Endodermal cell (in vitro differentiated cells): ENCODE data around the gene TBC1D19. TPM values are rescaled to one million over a fixed set of nuclear protein-coding genes. Genes with fewer than 3 reads are reported as not detected.

Experiments used
- DNase-seq: peaks from one replicate; pipeline ENCODE4 v3.0.0-alpha.2; 2017
- H3K27ac ChIP-seq: 2 replicates; pipeline ENCODE4 v1.5.1; 2013; ENCODE audit warnings: mild to moderate bottlenecking, low read depth, low read length, moderate library complexity
- H3K27me3 ChIP-seq: 2 replicates; pipeline ENCODE4 v1.6.1; 2013; ENCODE audit warnings: mild to moderate bottlenecking, low read length, moderate library complexity; ENCODE audit not compliant: insufficient read depth, control insufficient read depth, poor library complexity, severe bottlenecking
- H3K36me3 ChIP-seq: 2 replicates; pipeline ENCODE4 v1.7.0; 2013; ENCODE audit warnings: mild to moderate bottlenecking, low read length, moderate library complexity; ENCODE audit not compliant: control insufficient read depth, insufficient read depth
- H3K4me1 ChIP-seq: one replicate; pipeline ENCODE4 v1.7.0; 2013; ENCODE audit warnings: low read length; ENCODE audit not compliant: control insufficient read depth, insufficient read depth
- H3K4me3 ChIP-seq: 2 replicates; pipeline ENCODE4 v1.5.1; 2013; ENCODE audit warnings: mild to moderate bottlenecking, low read length, moderate library complexity
- H3K9ac ChIP-seq: 2 replicates; pipeline ENCODE4 v1.6.1; 2013; ENCODE audit warnings: mild to moderate bottlenecking, low read length, moderate library complexity; ENCODE audit not compliant: poor library complexity, severe bottlenecking; ENCODE audit errors: extremely low read depth
- H3K9me3 ChIP-seq: 2 replicates; pipeline ENCODE4 v1.6.1; 2013; ENCODE audit warnings: mild to moderate bottlenecking, low read length, moderate library complexity; ENCODE audit not compliant: control insufficient read depth
- H3K27ac Mint-ChIP-seq: 2 replicates; pipeline ENCODE4 v1.8.0; 2020; ENCODE audit warnings: mixed read lengths
- H3K27me3 Mint-ChIP-seq: 2 replicates; pipeline ENCODE4 v1.8.0; 2021; ENCODE audit warnings: mild to moderate bottlenecking, mixed read lengths; ENCODE audit not compliant: insufficient read depth
- H3K36me3 Mint-ChIP-seq: 2 replicates; pipeline ENCODE4 v1.8.0; 2020; ENCODE audit warnings: low read depth, mixed read lengths
- H3K4me1 Mint-ChIP-seq: 2 replicates; pipeline ENCODE4 v1.8.0; 2020; ENCODE audit warnings: mixed read lengths
- H3K4me3 Mint-ChIP-seq: 2 replicates; pipeline ENCODE4 v1.8.0; 2020; ENCODE audit warnings: mild to moderate bottlenecking, moderate library complexity, mixed read lengths
- H3K9me3 Mint-ChIP-seq: 2 replicates; pipeline ENCODE4 v1.8.0; 2020; ENCODE audit warnings: mild to moderate bottlenecking, mixed read lengths
- CTCF ChIP-seq: fragments of 200-600 bp; sonication (generic); conservative IDR thresholded peaks from 2 replicates; pipeline ENCODE4 v1.5.0; 2021; ENCODE audit warnings: antibody characterized with exemption, mild to moderate bottlenecking
- whole genome bisulfite sequencing, 2 experiments: methylation state at CpG; one replicate each; pipeline versions ENCODE4 v1.1.5 to v1.1.7; 2013; ENCODE audit warnings: missing lambda C conversion rate in 2 of 2, mixed read lengths in 1 of 2; ENCODE audit not compliant: insufficient coverage in 1 of 2, insufficient read length in 1 of 2; 5-methylcytosine and 5-hydroxymethylcytosine counted together
- total RNA-seq, 2 donors: library from RNA; stranded (reverse); fragmentation: NEBNext Ultra II Directional in 1 of 2; extraction: Animal tissue kit (Norgen Biotek cat#: 25700) in 1 of 2; gene quantifications; 2 replicates in 1 of 2; 3 replicates in 1 of 2; pipeline ENCODE4 v1.2.1, GENCODE V29; 2021

TBC1D19 gene
- total RNA-seq, 2 donors from 2014 or later: 7.0 to 9.9 TPM

GRCh38 chr4:26753617-26754016 lies 169.7 kb downstream of the TBC1D19 start:
- WGBS, 2 experiments: 91 to 100% methylated on average over 4 to 10 of the region's 10 CpGs
- H3K4me3 ChIP-seq: no peak overlapping the region
- TF ChIP-seq CTCF: no peak
- H3K36me3 ChIP-seq: no peaks in the 10 kb centered on the region
- no peaks in the 10 kb centered on the region for H3K9me3 Mint-ChIP-seq
- no peak overlapping the region for H3K4me3 Mint-ChIP-seq
- H3K9me3 ChIP-seq: no peaks in the 10 kb centered on the region
- no peak overlapping the region for H3K9ac ChIP-seq
- H3K27ac Mint-ChIP-seq: no peak overlapping the region
- no peak for DNase-seq
- no peaks in the 10 kb centered on the region for H3K27me3 Mint-ChIP-seq
- H3K4me1 ChIP-seq: no peaks in the 10 kb centered on the region
- no peak overlapping the region for H3K27ac ChIP-seq
- no peaks in the 10 kb centered on the region for H3K27me3 ChIP-seq
- peaks cover 1% of the 10 kb centered on the region for H3K4me1 Mint-ChIP-seq
- no peaks in the 10 kb centered on the region for H3K36me3 Mint-ChIP-seq

- WGBS, 2 experiments: 94 to 100% methylated on average over 1 of the region's 1 CpG
Measured at GRCh38 chr4:26757751-26758150, 173.9 kb downstream of the TBC1D19 start.

GRCh38 chr4:26758899-26759298 lies 175.0 kb downstream of the TBC1D19 start:
- 71 to 86% methylated on average over 1 of the region's 1 CpG for WGBS, 2 experiments
- Histone ChIP-seq H3K27ac (no peak overlapping the region), H3K27me3 (no peaks in the 10 kb centered on the region), H3K36me3 (no peaks in the 10 kb centered on the region), H3K9ac (no peak overlapping the region), H3K4me1 (no peaks in the 10 kb centered on the region), H3K9me3 (no peaks in the 10 kb centered on the region), H3K4me3 (no peak overlapping the region)
- Mint-ChIP-seq H3K9me3 (no peaks in the 10 kb centered on the region), H3K36me3 (no peaks in the 10 kb centered on the region), H3K4me1 (peaks cover 3% of the 10 kb centered on the region), H3K27me3 (no peaks in the 10 kb centered on the region), H3K27ac (no peak overlapping the region), H3K4me3 (no peak overlapping the region)
- no peak for TF ChIP-seq CTCF
- DNase-seq: no peak

More at GRCh38 chr4:26757751-26758150, 173.9 kb downstream of the TBC1D19 start:
- no peaks in the 10 kb centered on the region for H3K36me3 ChIP-seq
- Mint-ChIP-seq H3K36me3 (no peaks in the 10 kb centered on the region), H3K9me3 (no peaks in the 10 kb centered on the region), H3K27me3 (no peaks in the 10 kb centered on the region), H3K4me3 (no peak overlapping the region), H3K27ac (no peak overlapping the region), H3K4me1 (peaks cover 3% of the 10 kb centered on the region)
- no peaks in the 10 kb centered on the region for H3K4me1 ChIP-seq
- no peaks in the 10 kb centered on the region for H3K27me3 ChIP-seq
- H3K9ac ChIP-seq: no peak overlapping the region
- TF ChIP-seq CTCF: no peak
- no peak for DNase-seq
- no peaks in the 10 kb centered on the region for H3K9me3 ChIP-seq
- H3K27ac ChIP-seq: no peak overlapping the region
- H3K4me3 ChIP-seq: no peak overlapping the region
